Kidney tubule cell (primary cell): ENCODE measurements around the gene LIN54.
"Not testable (repeated sequence)": the region's sequence is repeated elsewhere in the genome, so short reads cannot be mapped to it uniquely, and the experiment has no call there.

Experiments used
- DNase-seq: peaks from one replicate; pipeline ENCODE4 v3.0.0-alpha.2; 2018; ENCODE audit warnings: low spot score

LIN54 gene

DNA sequence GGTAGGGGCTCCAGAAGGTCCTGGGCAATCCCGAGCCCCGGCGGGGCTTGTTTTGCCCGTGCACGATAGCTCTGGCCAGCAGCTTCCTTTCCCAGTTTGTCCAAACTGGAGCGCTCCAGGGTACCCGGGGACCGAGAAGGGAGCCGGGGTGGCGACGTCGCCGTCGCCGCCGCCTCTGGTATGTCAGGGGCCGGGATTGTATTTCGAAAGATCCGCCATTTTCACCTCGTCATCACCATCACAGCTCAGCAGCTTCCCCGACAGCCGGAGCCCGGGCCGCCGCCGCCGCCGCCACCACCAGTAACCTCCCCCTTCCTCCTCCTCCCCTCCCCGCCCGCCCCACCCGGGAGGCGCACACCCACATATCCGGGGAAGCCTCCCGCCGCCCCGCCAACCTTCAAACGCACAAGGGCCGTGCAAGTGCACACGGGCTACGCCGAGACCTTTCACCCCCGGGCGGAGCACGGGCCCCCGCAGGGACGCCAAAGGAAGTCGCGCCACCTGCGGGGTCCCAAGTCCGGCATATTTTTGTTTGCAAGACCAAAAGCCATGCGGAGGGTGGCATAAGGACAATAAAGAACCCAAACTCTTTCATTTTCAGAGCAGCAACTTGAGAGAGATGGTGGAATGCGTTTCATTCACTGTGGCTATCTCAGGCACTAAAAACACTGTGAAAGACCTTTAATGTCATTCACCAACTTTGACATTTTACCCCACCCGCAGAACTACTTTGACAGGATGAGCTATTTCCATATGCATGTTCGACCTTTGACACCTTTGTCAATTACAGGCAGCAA is at the start of gene LIN54:
TSS of gene LIN54 (minus strand) at position 302 of the 797 bp plus-strand sequence. CDS start 25,979 bp downstream, outside the sequence.
- DNase-seq: peak; percentile 81

DNA sequence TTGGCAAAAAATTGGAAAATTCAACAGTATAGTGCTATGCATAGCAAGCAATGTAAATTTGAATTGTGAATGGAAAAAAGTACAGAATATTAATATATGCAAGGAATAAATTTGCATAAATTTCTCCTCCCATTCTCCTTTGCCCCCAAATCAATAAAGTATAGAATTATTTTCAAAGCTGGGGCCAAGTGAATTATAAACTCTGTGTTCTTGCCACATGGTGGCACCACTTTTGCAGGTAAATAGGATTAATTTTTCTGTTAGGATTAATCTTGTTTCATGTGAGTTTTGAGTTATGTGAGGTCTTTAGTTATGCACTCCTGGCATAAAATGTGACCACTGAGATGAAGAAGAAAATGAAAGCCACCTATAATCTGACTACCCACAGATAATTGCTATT is 44.3 kb upstream of the LIN54 start:
- DNase-seq: peak; percentile 20

DNA sequence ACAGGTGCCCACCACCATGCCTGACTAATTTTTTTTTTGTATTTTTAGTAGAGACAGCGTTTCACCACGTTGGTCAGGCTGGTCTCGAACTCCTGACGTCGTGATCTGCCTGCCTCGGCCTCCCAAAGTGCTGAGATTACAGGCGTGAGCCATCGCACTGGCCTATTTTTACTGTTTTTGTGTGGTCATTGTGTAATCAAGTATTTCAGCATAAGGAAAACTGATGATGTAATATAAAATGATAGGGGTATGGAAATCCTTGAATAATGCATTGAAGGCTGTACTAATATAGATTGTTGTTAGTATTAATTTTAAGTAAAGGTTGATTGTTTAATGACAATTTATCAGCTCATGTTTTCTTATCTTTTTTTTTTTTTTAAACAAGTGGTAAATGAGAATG is 38.2 kb upstream of the LIN54 start:
- not testable (repeated sequence) for DNase-seq

DNA sequence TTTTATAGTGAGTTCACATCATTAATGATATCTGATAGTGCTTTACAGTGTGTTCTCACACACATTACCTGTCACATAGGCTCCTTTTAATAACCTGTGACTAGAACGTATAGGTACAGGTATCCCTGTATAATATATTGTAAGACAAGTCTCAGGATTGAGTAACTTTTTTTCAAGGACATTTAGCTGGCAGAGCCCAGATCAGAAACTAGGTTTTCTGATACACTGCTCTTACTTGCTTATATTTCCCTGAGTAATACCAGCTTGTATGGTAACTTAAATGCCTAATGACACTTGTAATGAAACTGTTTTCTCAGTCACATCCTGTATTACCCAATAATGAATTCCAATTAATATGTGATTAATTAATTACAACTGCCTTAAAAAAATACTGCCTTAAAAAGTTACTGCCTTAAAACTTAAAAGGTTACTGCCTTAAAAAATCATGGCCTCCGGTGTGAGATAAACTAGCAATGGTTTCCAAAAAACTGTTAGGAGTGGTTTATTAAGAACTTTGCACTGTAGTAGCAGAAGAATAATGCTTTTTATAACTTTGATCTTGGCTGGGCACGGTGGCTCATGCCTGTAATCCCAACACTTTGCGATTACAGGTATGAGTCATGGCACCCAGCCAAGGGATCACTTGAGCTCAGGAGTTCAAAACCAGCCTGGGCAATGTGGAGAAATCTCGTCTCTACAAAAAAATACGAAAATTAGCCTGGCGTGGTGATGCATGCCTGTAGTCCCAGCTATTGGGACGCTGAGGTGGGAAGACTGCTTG is 36.3 kb upstream of the LIN54 start:
- DNase-seq: peak; percentile 17

DNA sequence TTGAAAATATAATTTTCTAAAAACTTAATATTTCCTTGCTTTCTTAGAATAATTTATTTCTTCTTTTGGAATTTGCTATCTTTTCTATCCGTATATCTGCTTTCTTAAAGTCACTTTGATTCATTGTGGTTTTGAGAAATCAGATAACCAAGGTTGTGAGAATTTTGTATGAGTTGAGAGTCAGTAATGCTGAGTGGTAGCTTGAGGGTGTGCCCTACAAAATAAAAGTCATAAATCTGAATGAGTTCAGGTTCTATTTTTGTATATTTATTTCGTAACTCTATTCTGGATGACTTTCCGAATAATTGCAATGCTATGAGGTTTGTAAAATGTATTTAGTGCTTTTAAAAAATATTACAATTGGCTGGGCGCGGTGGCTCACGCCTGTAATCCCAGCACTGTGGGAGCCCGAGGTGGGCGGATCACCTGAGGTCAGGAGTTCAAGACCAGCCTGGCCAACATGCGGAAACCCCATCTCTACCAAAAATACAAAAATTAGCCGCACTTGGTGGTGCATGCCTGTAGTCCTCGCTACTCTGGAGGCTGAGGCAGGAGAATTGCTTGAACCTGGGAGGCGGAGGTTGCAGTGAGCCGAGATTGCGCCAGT is 33.3 kb upstream of the LIN54 start:
- DNase-seq: no peak

DNA sequence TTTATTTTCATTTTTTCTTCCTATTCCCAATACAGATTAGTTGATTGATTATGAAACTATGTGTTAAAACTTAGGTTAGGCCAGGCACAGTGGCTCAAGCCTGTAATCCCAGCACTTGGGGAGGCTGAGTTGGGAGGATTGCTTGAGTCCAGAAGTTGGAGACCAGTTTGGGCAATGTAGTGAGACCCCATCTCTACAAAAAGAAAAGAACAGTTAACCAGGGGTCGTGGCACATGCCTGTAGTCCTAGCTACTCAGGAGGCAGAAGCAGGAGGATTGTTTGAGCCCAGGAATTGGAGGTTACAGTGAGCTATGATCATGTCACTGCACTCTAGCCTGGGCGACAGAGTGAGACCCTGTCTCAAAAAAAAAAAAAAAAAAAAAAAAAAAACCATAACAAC is 32.5 kb upstream of the LIN54 start:
- not testable (repeated sequence) for DNase-seq

DNA sequence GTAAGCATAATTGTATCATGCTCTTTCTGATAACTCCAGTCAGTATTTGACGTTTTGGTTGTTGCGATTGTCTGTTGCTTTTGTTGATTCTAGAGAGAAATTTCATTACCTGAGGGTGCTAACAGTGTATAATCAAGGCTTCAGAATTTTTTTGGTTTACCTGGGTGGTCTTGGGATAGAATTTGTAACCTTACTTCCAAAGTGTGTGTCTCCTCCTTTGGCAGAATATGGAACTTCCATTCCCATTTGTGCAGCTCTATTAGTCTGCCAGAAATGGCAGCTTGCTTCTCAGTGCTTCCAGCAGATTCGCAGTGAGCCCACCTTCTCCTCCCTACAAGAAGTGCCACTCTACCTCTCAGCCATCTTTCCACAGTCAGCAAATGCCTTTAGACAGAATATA is 29.6 kb upstream of the LIN54 start:
- no peak for DNase-seq

DNA sequence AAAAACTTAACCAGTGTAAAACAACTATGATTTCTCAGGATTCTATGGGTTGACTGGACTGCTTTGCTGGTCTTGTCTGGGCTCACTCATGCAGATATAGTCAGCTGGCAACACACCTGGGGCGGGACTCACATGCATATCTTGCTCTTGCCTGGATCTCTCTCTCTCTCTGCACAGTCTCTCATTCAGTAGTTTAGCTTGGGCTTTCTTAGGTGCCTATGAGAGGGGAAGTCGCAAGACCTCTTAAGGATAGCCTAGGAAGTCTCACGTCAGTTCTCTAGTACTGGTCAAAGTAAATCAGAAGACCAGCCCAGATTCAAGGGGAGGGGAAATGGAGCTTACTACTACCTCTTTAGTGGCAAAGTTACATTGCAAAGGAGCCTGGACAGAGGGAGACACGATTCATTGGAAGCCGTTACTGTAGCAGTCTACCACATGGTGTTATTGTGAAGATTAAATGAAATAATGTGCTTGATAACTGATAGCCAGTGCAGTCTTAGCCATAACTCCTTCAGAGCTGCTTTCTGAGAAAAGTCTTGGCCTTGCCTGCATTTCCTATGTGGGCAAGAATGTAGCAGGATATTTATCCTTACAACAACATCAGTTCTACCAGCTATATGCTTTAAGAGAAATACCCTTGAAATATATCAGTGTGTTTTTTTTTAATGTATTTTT is 26.5 kb upstream of the LIN54 start:
- peak; percentile 13 for DNase-seq

DNA sequence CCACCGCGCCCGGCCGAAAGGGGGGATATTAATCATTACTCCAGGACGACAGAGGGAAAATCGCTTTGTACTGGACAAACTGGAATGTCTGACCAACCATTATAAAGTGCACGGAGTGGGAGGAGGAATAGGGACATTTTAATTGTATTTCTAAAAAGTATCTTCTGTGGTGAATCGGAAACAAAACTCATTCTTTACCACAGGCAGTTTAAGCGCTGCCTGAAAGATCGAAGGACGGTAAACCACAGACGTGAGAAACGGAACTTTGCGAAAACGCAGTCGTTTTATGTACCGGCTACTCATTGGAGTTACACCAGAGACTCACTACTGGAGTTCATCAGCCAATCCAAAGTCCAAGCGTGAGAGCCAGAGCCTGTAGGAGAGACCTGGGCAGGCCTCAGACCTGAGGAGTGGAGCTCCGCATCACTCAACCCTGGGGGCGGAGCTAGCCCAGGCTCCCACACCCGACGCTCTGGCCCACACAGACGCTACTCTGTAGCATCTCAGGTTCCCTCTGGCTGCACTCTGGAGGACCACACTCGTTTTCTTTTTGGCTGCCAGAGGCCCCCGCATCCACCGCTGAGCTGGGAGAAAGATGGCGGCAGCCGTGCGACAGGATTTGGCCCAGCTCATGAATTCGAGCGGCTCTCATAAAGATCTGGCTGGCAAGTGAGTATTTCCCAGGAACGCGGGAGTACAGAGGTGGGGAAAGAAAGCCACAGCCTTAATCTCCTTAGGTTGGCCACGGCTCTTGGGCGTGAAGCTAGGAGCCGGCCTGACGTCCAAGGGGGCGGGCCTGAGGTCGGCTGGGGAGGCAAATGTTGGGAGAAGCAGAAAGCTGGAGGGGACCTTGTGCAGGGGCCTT is 24.2 kb upstream of the LIN54 start, which contains the start of gene COPS4:
TSS of gene COPS4 (plus strand) at position 554 of the 865 bp plus-strand sequence. CDS start at position 596, 42 bp downstream.
- DNase-seq: peak; percentile 100

DNA sequence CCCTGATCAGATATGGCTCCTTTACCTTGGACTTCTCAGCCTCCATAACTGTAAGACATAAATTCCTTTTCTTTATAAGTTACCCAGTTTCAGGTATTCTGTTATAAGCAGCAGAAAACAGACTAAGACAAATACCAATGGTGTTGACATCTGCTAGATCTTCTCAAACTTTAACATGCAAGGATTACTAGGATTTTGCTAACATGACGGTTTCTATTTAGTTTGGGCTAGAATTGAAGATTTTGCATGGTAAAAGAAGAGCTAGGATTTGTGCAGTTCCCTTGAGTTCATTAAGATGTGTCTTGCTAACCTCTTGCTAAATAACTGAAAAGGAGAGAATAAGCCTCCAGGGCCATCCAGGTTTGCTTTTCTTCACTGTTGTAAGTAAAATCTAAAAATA is 19.1 kb upstream of the LIN54 start:
- DNase-seq: no peak

DNA sequence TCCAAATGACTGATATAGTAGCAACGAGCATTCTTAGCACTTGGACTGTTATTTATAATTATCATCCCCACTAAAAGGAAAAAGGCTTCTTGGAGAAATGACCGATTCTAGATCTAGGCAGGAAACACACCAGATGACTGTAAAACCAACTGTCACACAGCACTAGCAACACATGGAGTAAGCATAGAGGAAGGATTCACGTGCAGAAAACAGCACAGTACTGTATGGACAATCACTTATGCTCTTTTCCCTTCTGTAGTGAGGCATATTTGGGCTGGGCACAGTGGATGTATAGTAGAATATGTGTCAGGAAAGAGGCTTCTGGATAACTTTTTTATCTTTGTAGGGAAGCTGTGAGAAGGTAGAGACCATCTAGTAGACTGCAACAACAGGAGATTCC is 18.4 kb upstream of the LIN54 start:
- no peak for DNase-seq

DNA sequence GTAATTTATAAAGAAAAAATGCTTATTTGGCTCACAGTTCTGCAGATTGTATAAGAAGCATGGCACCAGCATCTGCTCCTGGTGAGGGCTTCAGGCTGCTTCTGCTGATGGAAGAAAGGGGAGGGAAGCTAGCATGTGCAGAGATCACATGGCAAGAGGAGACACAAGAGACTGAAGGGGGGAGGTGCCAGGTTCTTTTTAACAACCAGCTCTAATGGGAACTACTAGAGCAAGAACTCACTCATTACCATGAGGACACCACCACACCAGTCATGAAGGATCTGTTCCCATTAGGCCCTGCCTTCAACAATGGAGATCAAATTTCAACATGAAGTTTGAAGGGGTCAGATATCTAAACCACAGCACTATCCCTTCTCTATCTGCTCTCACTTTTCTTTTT is 14.9 kb upstream of the LIN54 start:
- peak; percentile 16 for DNase-seq

DNA sequence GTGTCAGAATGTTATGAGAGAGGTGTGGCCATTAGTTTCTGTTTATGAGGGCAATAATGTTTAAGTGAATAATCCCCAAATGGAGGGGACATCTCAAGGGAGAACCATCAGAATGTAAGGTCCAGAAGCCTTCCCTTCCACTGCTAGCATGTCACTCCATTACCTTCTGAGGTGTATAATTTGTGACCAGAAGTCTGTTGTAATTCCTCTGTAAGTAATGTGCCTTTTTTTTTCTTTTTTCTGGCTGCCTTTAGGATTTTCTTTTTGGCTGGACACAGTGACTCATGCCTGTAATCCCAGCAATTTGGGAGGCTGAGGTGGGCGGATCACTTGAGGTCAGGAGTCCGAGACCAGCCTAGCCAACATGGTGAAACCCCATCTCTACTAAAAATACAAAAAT is 13.6 kb upstream of the LIN54 start:
- DNase-seq: no peak

DNA sequence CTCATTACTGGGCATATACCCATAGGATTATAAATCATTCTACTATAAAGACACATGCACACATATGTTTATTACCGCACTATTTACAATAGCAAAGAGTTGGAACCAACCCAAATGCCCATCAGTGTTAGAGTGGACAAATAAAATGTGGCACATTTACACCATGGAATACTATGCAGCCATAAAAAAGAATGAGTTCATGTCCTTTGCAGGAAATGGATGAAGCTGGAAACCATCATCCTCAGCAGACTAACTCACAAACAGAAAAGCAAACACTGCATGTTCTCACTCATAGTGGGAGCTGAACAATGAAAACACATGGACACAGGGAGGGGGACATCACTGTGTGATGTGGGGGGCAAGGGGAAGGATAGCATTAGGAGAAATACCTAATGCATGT is 13.0 kb upstream of the LIN54 start:
- DNase-seq: not testable (repeated sequence)

DNA sequence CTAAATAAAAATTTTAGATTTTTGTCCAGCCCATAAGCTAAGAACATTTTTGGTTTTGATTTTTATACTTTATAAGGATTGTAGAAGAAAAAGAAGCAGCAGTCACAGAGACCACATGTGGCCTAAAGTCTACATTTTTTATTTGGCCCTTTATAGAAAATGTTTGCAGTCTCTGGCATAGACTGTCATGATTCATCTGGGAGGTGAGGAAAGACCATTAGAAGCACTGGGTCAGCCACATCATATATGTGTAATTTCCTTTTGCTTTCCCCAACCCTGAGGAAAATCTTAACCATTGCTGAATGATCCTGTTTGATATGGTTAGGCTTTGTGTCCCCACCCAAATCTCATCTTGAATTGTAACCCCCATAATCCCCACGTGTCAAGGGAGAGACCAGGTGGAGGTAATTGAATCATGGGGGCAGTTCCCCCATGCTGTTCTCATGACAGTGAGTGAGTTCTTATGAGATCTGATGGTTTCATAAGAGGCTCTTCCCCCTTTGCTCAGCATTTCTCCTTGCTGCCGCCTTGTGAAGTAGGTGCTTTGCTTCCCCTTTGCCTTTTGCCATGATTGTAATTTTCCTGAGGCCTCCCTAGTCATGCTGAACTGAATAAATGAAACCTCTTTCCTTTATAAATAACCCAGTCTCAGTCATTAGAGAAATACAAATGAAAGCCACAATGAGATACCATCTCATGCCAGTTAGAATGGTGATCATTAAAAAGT is 12.3 kb upstream of the LIN54 start:
- DNase-seq: no peak

DNA sequence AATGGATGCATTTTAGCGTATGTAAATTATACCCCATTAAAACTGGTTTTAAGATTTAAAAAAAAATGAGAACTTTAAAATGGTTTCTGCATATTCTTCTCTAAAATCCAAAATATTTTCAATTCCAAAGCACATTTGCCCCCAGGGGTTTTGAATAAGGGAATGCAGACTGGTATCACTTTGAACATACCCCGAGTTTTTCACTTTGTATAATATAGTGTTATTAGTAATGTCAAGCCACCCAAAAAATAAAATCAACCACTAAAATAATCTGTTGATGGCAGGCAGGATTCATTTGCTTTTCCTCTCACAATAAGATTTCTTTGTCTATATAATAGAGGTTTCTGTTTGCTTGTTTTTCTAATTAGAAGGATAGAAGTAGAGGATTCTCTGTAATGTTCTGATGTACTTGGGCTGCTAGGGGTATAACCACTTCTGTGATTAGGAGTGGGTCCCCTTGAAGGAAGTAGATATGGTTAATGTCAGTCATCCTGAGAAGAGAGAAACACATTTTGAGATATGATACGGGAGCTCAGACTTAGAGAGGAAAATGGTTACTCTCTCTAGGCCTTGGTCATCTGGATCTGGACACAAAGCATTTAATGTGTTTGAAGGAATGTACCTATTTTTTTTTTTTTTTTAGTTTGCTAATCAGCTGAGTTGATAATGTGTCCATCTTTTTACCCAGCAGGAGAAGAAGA is 9.3 kb upstream of the LIN54 start:
- DNase-seq: no peak

DNA sequence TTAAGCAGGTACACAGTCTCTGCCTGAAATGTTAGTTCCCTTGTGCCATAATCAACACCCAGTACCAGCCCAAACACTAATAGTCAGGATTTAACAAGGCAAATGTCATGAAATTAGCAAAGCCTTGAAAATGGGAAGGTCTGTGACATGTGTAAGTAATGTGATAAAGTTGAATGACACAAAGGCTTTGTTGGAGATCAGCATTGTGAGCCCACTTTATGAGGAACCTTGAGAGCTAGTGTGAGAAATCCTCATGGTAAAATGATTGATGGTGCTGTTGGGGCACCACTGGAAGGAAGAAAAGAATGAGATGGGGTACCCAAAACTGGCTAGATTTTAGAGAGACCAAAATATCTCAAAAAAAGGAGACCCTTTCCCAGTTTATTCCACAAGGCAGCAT is 3.3 kb upstream of the LIN54 start:
- no peak for DNase-seq

DNA sequence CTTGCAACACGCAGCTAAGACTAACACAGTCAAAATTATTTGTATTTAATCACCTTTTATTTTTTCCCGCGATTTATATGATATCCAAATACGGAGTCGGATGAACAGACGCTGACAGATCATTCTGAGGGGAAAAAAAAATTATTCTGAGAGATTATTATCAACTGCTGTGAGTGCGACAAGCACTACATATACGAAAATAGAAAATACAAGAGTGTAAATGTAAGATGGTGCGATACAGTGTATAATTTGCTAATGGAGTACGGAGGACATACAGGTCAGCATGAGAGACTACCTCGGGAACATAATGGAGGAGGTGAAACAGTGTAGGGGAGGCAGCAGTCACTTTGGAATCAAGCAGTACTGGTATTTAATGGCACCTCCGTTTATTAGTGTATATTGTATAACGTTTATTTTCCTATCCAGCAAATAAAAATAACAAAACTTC is 2.8 kb upstream of the LIN54 start:
- peak; percentile 26 for DNase-seq

DNA sequence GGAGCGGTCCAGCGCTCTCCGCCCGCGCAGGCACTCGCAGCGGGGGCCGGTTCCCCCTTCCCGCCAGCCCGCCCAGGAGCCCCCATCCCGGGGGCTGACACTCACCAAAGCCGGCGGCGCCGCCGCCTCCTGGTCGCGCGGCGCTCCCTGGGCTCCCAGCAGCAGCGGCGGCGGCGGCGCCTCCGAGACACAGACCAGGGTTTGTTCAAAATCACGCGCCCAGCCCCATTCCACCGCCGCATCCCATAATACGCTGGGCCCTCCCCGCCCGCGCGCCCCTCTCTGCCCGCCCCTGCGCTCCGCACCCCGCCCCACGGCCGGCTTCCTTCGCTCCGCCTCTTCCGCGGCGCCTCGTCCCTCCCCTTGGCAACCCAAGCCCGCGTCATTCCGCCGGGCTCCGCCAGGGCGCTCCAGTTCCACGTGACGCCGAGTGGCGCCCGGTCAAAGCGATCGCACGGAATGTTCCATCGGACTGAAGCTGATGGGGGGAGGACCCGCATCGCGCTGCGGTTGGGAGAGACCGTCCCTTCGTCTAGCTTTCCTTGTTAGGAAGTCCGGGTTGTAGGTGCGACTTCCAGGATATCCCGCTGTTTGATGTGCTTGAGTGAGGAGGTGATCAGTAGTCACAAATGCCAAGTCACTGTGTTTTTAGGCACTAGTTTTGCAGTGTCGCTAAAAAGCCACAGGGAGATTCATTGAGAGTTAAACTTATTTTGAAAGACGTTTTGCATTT is 2.2 kb upstream of the LIN54 start:
- DNase-seq: peak; percentile 99
